K562 (cell line): ENCODE data around the gene SLC33A1. TPM values are rescaled to one million over a fixed set of nuclear protein-coding genes. Genes with fewer than 3 reads are reported as not detected.
A peak's percentile ranks its signal among the peaks of the same experiment; 100 is the strongest.

Source experiments
- ATF7 ChIP-seq: fragments of 450-650 bp; IDR thresholded peaks from 2 replicates; pipeline ENCODE4 v1.7.1; 2014; ENCODE audit warnings: mild to moderate bottlenecking, moderate library complexity
- RBM22 ChIP-seq: fragments of 200-400 bp; formaldehyde crosslinking; IDR thresholded peaks from 2 replicates; pipeline ENCODE4 v1.6.1; 2018; ENCODE audit warnings: low read length, low read depth; ENCODE audit not compliant: poor library complexity, severe bottlenecking
- STAT5A ChIP-seq: IDR thresholded peaks from 2 replicates; pipeline ENCODE4 v1.6.1; 2012; ENCODE audit warnings: low read length, inconsistent platforms, borderline replicate concordance
- TEAD4 ChIP-seq, 2 experiments: sonication (generic) in 1 of 2; formaldehyde crosslinking in 1 of 2; IDR thresholded peaks; 2 replicates each; pipeline versions ENCODE4 v1.6.1 to v1.8.0; 2012 to 2022; ENCODE audit warnings: borderline replicate concordance in 1 of 2, inconsistent platforms in 1 of 2, low read length in 1 of 2, mild to moderate bottlenecking in 1 of 2, missing genetic modification reagents in 1 of 2
- YY1 ChIP-seq, 3 experiments: IDR thresholded peaks; 2 replicates each; pipeline ENCODE4 v1.6.1; 2011; ENCODE audit warnings: low read length in 2 of 3, mild to moderate bottlenecking in 2 of 3, moderate library complexity in 2 of 3, borderline replicate concordance in 1 of 3, control low read depth in 1 of 3, low read depth in 1 of 3; ENCODE audit not compliant: insufficient read depth in 3 of 3, insufficient replicate concordance in 2 of 3, control insufficient read depth in 1 of 3, insufficient read length in 1 of 3; ENCODE audit errors: extremely low read depth in 1 of 3
- ZNF561 ChIP-seq: fragments of 450-650 bp; formaldehyde crosslinking; conservative IDR thresholded peaks from 2 replicates; pipeline ENCODE4 v1.4.0; 2020; ENCODE audit warnings: mild to moderate bottlenecking, moderate library complexity
- polyA plus RNA-seq, 8 experiments: library from polyadenylated mRNA; depleted of rRNA in 4 of 8; stranded (reverse) in 5 of 8; unstranded in 3 of 8; fragments of >200 nt; fragmentation: Nextera tagmentation in 2 of 8; fragmentation: Illumina TruSeq in 1 of 8; extraction: Ambion mirVana in 2 of 8; extraction: Trizol in 1 of 8; gene quantifications; 2 replicates each; pipeline versions ENCODE4 v1.2.1 to v1.2.3, GENCODE V29; 2011 to 2014; ENCODE audit warnings: inconsistent platforms in 1 of 8, missing spikeins in 1 of 8
- total RNA-seq, 7 experiments: library from RNA; depleted of rRNA in 6 of 7; stranded (reverse); fragments of >200 nt in 6 of 7; fragmentation: Illumina TruSeq in 2 of 7; extraction: Trizol in 2 of 7; gene quantifications; 2 replicates each; pipeline versions ENCODE4 v1.2.1 to v1.2.3, GENCODE V29; 2011 to 2021; ENCODE audit warnings: low replicate concordance in 1 of 7
- TF ChIP-seq, protein P1 (sequence below): fragments of 450-650 bp; IDR thresholded peaks from 2 replicates; pipeline ENCODE4 v1.6.1; 2017; ENCODE audit warnings: mild to moderate bottlenecking, moderate library complexity

The SLC33A1 gene
- total and polyA plus RNA-seq, 9 of the 15 experiments (the other 6 are each of a cell fraction or from before 2014, with no cell fraction given) = 6.2 to 26.8 (median 19.6) TPM

DNA sequence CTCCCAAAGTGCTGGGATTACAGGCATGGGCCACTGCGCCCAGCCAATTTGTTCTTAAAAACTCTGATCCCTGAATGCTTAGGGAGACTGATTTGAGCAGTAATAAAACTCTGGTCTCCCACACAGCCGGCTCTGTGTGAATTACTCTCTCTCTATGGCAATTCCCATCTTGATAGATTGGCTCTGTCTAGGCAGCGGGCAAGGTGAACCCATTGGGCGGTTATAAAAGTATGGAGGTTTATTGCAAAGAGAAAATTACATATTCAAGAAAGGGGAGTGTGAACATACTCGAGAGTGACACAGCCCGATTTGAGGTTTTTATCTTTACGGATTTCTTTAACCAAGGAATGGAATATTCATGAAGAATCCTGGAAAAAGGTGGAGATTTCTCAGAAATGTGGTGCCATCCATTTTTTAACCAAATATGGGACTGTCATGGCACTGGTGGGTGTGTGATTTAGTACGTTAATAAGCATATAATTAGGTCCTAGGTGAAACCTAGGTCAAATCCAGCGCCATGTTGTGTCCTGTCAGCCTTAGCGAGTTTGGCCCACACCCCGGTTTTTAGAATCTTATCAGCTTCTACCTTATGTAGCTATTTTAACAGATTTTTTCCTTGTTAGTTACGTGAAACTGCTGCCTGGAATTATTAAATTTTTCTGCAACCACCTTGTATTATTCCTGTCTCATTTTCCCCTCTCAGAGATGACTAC lies 9.0 kb upstream of the SLC33A1 start (continued):
- TF ChIP-seq TEAD4 (IDR thresholded peaks at IDR 0.05; ENCODE audit: low read length) = peak; percentile 68
- TF ChIP-seq TEAD4 (CRISPR knock-in tag; IDR thresholded peaks at IDR 0.05; ENCODE audit: borderline replicate concordance) = no peak
- TF ChIP-seq ZNF561 = no peak
- no peak for TF ChIP-seq RBM22
- peak in 2 of 3 experiments; percentile 38 to 81 for TF ChIP-seq YY1 (IDR thresholded peaks at IDR 0.05; ENCODE audit: borderline replicate concordance in 1 of 3, control insufficient read depth in 1 of 3, extremely low read depth in 1 of 3, insufficient read depth in 3 of 3, insufficient read length in 1 of 3, insufficient replicate concordance in 2 of 3, low read depth in 1 of 3, low read length in 2 of 3)
- peak; percentile 13; the same call in 1 of the 2 replicates for TF ChIP-seq ATF7
- peak; percentile 46; the same call in 1 of the 2 replicates for TF ChIP-seq STAT5A
- TF ChIP-seq, protein P1, sequence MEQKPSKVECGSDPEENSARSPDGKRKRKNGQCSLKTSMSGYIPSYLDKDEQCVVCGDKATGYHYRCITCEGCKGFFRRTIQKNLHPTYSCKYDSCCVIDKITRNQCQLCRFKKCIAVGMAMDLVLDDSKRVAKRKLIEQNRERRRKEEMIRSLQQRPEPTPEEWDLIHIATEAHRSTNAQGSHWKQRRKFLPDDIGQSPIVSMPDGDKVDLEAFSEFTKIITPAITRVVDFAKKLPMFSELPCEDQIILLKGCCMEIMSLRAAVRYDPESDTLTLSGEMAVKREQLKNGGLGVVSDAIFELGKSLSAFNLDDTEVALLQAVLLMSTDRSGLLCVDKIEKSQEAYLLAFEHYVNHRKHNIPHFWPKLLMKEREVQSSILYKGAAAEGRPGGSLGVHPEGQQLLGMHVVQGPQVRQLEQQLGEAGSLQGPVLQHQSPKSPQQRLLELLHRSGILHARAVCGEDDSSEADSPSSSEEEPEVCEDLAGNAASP = no peak
